HG03108 (cell line): Measurements from ENCODE around the gene GLTP.

Experiments
- ATAC-seq: cut with Tn5 transposase; IDR thresholded peaks from one replicate; pipeline ENCODE4 v1.9.1; 2021; ENCODE audit warnings: moderate library complexity; ENCODE audit not compliant: unreplicated experiment

GLTP gene

DNA sequence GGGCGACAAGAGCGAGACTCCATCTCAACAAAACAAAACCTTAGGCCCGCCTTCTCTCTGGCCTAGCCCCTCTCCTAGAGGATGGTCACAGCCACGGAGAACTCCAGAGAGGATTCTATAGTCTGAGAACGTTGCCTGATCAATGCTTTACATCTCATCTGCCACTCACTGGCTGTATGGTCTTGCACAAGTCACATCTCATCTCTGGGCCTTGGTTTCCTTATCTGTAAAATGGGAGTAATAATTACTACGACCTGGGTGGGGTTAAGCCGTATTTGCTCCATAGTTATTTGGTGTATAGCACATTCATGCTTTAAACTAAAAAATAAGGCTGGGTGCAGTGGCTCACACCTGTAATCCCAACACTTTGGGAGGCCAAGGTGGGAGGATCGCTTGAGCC, 55.6 kb downstream of the GLTP start:
- no peak for ATAC-seq

DNA sequence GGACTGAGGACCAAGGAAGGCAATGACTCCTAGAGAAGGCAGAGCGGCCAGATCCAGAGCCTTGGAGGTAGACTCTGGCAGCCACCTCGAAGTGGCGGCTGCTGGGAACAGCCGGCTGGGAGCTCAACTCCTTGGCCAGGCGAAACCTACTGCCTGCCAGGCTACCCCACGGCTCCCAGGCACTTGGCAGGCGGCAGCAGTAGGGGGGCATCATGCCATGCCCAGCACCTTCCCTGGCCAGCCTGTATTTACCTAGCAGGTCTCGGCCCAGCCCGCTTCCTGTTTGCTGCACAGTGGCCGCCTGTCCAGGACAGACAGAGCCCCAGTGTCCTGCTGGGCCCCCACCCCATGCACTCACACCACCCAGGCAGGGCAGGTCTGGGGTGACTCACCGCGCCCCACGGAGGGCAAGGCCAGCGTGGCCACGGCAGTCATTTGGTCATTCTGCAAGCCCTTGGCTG, 57.4 kb downstream of the GLTP start:
- no peak for ATAC-seq

DNA sequence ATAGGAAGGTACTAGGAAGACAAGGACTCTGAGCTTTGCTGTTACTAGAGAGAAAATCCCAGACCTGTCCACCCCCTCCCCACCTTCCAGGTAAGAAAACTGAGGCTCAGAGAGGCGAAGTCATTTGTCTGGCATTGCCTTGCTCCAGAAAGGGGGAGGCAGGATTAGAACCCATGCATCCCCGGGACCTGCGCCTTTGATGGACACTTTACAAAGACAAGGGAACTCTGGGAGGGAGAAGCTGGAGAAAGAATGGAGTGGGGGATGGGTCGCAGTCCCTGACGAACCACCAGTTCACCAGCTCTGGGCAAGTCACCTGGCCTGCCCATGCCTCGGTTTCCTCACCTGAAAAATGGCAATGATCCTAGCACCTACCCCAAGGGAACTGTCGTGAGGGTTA, 57.9 kb downstream of the GLTP start:
- ATAC-seq: no peak

DNA sequence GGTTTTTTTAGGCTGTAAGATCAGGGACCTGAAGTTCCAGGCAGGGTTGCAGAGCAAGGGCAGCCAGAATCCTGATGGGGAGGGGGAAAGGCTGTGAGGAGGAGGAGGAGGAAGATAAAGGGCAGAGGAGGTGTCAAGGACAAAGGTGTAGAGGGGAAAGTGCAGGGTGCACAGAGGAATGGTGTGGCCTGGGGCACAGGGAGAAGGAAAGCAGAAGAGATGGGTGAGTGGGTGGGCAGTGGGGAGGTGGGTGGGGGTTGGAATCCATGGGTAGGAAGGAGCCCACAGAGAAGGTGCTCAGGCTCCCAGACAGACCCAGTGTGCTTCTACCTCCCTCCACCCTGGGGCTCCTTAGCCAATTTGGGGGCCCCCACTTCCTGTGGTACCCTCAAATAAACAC, 58.4 kb downstream of the GLTP start:
- ATAC-seq: no peak

DNA sequence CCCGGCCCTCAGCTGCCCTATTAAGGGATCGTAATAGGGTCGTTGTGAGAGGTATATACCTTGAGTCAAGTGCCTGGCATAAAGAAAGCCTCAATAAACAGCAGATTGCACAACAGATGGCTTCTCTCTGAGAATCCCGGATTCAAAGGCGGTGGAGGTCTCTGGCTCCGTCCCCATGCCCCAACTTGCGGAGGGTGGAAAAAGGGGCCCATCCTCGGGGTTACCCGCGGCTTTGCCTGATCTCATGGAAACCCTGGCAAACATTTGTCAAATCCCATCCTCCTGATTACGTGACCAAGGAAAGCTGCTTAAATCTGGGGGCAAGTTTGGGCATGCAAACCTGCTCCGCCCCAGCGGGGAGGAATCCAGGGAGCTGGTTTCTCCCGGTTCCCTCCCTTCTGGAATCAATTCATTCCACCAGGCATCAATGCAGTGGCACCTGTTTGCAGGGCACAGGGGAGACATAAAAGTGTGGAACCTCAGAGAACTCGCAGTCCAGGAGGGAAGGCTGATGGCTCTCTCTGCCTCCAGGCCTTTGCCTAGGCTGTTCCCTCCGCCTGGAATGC, 59.4 kb downstream of the GLTP start:
- no peak for ATAC-seq

DNA sequence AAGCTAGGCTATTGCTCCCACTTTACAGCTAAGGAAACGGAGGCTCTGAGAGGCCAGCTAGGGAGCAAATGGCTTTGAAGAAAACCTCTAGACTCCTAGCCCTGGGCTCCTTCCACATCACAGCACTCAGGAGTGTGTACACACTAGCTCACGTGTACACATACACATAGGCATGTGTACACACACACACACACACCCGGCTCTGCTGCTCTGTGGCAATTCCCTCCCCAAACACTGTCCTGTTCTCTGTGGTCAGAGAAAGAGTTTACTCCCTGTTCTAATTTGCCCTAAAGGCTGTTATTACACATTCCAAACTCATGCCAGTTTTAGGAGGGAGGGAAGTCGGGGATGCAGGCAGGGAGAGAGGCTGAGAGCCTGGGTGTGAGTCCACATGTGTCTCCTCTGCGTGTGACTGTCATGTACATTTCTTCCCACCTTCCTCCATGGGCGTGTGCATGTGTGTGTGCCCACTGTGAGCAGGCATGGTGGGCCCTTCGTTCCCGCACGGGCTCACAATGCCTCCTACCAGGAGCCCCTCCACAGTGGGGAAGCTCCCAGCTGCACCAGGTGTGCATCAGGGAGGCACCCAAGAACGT, 61.3 kb downstream of the GLTP start:
- no peak for ATAC-seq

DNA sequence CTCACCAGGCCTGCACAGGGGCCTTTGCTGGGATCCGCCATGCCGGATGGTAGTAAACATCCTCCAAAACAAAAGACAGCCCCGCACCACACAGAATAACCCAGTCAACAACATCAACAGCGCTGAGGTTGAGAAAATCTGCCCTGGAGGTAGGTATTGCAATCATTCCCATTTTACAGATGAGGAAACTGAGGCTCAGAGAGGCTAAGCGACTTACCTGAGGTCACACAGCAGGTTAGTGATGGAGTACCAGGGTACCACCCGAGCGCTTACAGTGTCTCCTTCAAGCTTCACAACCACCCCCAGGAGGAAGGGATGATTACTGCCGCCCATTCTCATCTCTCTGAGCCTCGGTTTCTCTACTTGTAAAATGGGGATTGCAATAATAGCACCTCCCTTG, 62.1 kb downstream of the GLTP start:
- no peak for ATAC-seq

DNA sequence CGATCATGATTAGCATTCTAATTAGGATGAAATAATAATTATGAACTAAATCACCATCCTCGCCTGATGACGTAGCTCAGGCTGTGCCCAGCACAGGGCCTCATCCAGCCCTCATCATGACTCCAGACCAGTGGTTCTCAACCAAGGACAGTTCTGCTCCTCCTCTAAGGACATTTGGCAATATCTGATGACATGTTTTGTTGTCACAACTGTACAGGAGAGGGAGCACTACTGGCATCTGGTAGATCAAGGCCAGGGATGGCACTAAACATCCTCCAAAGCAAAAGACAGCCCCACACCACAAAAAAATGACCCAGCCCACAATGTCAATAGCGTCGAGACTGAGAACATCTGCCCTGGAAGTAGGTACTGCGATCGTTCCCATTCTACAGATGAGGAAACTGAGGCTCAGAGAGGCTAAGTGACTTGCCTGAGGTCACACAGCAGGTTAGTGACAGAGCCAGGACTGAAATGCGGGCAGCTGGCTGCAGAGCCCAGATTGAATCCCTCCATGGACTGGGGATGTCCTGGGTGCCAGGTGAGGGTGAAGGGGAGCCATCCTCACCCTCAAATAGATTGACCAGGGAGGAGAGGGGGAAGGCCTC, 62.6 kb downstream of the GLTP start:
- no peak for ATAC-seq

DNA sequence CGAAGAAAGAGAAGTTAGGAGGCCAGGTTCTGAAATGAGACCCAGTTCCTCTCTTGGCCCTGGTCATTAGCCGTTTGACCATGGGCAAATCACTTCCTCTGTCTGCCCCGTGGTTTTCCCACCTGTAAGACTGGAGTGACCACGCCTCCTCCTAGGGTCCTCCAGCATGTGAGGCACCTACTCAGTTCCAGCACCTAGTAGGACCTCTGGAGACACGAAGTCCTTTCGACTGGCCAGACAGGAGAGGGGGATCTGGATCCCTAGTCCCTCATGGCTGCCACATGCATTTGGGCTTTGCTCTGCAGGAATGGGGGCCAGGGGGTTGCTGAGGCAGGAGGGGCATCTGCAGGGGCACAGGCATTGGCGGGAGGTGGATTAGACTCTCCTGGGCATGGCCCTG, 63.5 kb downstream of the GLTP start:
- no peak for ATAC-seq

DNA sequence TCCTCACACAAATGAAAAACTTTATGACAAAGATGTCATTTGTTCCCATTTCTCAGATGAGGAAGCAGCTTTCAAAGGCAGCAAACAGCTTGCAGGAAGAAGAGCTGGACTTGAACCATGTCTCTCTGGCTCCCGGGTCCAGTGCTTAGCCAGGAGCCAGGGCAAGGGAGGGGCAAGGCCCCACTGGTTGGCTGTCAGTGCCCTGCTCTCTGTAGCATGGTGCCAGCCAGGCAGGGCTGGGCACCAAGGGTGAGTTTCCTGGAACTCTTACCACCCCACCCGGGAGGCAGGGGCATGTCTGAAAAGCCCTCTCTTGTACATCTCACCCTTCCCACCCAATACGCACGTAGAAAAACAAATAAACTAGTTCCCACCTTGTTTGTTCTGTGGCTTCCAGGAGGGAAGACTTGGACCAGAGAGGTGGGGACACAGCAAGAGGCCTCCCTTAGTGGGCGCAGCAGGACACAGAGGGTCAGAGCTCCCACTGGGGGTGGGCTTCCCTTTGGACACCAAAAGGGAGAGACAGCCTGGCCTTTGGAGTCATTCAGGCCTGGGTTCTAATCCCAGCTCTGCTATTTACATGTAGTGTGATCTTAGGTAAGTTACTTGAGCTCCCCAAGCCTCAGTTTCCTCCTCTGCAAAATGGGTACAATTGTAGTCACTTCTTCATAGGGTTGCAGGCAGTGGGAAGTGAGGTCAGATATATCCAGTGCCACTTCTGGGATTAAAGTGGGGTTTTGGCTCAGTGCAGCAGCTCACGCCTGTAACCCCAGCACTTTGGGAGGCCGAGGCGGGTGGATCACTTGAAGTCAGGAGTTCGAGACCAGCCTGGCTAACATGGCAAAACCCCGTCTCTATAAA, 64.4 kb downstream of the GLTP start:
- ATAC-seq: no peak

DNA sequence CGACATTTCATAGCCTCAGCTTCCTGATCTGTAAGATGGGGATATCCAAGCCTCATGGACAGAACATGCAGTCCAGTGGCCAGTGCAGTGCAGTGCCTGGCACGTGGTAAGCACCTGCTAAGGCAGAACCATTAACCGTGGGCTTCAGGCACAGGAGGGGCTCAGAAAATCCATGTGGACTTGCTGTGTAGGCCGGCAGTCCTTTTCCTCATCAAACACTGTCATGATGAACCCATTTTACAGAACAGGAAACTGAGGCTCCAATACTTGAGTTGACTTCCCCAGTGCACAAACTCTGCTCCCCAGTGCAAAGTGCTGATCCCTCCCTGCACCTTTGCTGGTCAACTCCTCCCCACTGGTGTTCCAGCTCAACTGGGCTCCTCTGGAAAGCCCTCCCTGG, 65.1 kb downstream of the GLTP start:
- no peak for ATAC-seq

DNA sequence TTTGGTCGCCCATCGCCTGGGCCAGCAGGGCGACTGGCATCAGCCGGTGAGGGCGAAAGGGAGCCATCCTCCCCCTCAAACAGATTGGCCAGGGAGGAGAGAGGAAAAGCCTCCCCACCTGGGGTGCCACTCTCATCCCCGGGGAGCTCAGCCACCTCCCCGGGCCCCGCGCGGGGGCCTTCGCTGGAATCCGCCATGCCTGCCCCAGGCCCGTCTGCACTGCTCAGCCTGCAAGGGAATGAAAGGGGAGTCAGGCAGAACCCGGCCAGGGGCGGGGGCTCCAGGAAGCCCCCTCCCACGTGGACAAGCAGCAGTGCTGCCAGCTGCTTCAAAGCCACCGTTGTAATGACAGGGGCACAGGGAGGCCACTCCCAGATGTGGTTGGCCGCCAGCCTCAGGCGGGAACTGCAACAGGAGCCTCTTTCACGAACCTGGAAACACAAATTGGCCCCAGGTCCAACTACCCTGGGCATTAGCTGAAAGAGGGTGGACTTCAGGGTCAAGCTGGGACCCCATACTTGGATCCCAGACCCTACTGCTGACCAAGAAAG, 65.7 kb downstream of the GLTP start:
- ATAC-seq: no peak

DNA sequence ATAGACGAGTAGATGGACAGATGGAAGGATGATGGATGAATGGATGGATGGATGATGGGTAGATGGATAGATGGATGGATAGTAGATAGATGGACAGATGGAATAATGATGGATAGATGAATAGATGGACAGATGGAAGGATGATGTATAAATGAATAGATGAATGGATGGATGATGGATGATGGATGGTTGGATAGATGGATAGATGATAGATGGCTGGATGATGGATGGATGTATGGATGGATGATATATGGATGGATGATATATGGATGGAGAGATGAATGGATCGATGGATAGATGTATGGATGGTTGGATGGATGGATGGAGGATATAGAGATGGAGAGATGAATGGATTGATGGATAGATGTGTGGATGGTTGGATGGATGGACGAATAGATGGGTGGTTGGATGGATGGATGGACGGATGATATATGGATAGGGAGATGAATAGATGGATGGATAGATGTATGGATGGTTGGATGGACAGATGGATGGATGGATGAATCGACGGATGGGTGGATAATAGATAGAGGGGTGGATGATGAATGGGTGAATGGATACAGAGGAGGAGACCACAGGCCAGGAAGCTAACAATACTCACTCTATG, 66.4 kb downstream of the GLTP start:
- no peak for ATAC-seq

DNA sequence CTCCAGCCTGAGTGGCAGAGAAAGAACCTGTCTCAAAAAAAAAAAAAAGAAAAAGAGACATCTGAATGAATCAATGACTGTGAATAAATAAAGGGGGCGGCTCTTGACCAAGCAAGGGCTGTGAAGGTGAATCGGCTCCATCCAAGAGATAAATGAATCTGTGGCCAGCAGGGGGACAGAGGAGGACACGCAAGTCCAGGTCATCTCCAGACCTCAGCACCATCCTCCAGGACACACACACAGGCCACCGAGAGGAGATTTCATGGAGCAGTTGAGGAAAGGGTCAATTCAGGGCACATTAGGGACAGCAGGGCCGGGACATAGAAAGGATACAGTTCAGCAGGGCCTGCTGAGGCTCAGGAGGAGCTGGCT, 68.7 kb downstream of the GLTP start:
- ATAC-seq: no peak

DNA sequence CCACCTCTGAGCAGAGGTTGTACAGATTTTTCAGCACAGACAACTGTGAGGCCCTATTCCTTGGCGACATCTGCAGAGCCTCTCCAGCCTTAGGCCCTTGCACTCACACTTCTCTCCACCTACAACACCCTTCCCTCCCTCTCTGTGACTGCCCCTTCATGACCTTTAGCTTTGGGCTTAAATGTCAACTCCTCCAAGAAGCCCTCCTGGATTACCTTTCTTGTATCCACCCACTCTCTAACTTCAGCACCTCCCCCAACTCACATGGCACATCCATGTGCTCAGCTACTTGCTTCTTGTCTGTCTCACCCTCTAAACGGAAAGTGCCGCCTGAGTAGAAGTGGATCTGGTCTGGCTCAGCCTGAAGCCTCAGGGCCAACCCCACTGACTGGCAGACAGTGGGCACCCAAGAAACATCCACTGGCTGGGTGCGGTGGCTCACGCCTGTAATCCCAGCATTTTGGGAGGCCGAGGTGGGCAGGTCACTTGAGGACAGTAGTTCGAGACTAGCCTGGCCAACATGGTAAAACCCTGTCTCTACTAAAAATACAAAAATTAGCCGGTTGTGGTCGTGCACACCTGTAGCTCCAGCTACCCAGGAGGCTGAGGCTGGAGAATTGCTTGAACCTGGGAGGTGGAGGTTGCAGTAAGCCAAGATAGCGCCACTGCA, 69.3 kb downstream of the GLTP start:
- ATAC-seq: no peak

DNA sequence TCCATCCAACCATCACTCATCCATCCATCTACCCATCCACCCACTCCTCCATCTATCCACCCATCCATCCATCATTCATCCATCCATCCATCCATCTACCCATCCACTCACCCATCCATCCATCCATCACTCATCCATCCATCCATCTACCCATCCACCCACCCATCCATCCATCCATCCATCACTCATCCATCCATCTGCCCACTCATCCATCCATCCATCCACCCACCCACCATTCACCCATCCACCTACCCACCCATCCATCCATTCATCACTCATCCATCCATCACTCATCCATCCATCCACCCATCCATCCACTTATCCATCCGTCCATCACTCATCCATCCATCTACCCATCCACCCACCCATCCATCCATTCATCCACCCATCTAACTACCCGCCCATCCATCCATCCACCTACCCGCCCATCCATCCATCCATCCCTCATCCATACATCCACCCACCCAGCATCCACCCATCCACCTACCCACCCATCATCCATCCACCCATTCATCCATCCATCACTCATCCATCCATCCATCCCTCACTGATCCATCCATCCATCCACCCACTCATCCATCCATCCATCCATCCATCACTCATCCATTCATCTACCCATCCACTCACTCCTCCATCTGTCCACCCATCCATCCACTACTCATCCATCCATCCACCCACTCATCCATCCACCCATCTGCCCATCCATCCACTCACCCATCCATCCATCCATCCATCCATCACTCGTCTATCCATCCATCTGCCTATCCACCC, 71.3 kb downstream of the GLTP start:
- ATAC-seq: no peak

DNA sequence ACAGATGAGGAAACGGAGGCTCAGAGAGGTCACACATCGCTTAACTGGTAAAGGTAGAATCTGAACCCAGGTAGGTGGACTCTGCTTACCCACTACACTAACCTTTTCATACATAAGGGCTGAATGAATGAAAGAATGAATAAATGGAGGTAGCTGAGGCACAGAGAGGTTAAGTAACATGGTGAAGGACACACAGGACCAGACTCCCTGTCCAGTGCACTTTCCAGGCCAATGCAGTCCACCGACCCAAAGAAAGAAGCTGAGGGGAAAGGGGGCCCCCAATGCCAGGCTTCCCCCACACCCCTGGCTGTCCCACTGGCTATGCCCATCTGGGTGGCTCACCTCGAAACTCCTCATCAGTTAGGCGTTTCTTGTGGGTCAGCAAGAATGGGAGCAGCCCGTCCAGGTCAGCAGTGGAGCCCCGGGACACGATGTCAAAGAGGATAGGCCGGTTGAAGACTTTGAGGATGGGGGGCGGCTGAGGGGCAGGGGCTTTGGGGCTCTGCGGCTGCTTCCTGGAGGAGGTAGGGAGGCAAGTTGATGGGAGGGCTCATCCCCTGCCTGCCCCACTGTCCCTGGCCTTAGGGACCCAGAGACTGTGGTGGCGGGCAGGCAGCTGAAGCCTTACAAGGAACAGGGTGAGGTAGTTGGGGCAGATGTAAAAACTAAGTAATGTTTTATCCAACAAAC, 72.2 kb downstream of the GLTP start:
- ATAC-seq: no peak

DNA sequence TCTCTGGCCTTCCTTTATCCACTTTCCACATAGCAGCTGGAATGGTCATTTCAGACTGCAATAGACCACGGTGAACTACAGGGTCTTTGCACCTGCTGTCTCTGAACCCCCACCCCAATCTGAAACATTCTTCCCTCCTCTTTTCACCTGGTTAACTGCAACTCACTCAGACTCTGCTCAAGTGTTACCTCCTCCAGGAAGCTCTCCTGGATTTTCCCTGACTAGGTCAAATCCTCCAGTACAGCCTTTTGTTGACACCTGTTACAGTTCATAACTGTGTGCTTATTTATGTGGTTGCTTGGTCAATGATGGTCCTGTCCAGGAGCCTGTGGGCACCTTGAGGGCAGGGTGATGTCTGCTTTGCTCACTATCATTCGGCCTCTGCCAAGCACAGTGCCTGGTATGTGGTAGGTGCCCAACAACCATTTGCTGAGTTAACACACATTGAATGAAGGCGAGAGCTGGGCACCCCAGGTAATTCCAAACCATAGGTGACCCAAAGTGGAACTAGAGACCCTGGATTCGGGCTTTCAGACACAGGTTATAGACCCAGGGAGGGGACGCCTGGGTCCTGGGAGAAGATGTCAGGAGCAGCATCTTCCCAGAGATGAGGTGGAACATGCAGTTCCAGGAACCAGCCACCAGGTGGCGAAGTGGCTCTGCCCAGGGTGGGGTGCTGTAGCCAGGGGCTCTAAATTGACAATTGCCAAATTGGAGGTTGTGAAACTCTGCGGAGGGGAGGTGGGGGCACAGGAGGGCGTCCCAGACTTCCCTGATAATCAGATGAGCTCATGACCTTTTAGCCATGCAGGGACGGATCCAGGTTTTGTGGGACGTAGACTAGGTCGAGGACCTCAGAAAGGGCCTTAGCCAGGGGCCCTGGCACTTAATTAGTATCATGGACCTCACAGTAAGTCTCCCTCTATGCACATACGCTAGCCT, 75.2 kb downstream of the GLTP start:
- no peak for ATAC-seq
